ENCODE data around the gene ECHS1.
"Not testable (repeated sequence)": the region's sequence is repeated elsewhere in the genome, so short reads cannot be mapped to it uniquely, and the experiment has no call there.

Gene ECHS1

GRCh38 chr10:133324857-133325260 lies 48.3 kb downstream of the ECHS1 start:
- no peak for DNase-seq (ENCODE audit: low read depth)

GRCh38 chr10:133324198-133324792 lies 48.9 kb downstream of the ECHS1 start:
- DNase-seq (ENCODE audit: low read depth), result peak; percentile 21

GRCh38 chr10:133322064-133322709 lies 51.0 kb downstream of the ECHS1 start:
- not testable (repeated sequence) for DNase-seq (ENCODE audit: low read depth)

GRCh38 chr10:133320852-133321422 lies 52.2 kb downstream of the ECHS1 start:
- DNase-seq (ENCODE audit: low read depth), result not testable (repeated sequence)

- DNase-seq (ENCODE audit: low read depth), result peak; percentile 13
Observed at GRCh38 chr10:133318494-133319127, 54.5 kb downstream of the ECHS1 start.

- no peak for DNase-seq (ENCODE audit: low read depth)
Observed at GRCh38 chr10:133316732-133317131, 56.4 kb downstream of the ECHS1 start.

- DNase-seq (ENCODE audit: low read depth), result no peak
Observed at GRCh38 chr10:133316266-133316665, 56.9 kb downstream of the ECHS1 start.

- DNase-seq (ENCODE audit: low read depth), result no peak
Observed at GRCh38 chr10:133315847-133316246, 57.3 kb downstream of the ECHS1 start.

- DNase-seq (ENCODE audit: low read depth), result no peak
Observed at GRCh38 chr10:133314911-133315310, 58.2 kb downstream of the ECHS1 start.

GRCh38 chr10:133313192-133313591 lies 60.0 kb downstream of the ECHS1 start:
- no peak for DNase-seq (ENCODE audit: low read depth)

- no peak for DNase-seq (ENCODE audit: low read depth)
Observed at GRCh38 chr10:133312769-133313145, 60.4 kb downstream of the ECHS1 start.
